Measurements from ENCODE around the gene MAP2K7.
"Not testable (repeated sequence)": the region's sequence is repeated elsewhere in the genome, so short reads cannot be mapped to it uniquely, and the experiment has no call there.

Gene MAP2K7

GRCh38 chr19:7903244-7904073 is at the start of gene MAP2K7:
Gene MAP2K7, plus strand, starts transcription at chr19:7903877. Its CDS starts 68 bp downstream, at chr19:7903945.
- peak; percentile 100 for DNase-seq (ENCODE audit: low spot score)
- peak; percentile 69 for TF ChIP-seq CTCF (IDR thresholded peaks at IDR 0.05; ENCODE audit: extremely low read depth, missing control alignments)

GRCh38 chr19:7855426-7856108 is 48.1 kb upstream of the MAP2K7 start:
- no peak for TF ChIP-seq CTCF (IDR thresholded peaks at IDR 0.05; ENCODE audit: extremely low read depth, missing control alignments)
- no peak for DNase-seq (ENCODE audit: low spot score)

GRCh38 chr19:7856109-7856591 is 47.5 kb upstream of the MAP2K7 start:
- no peak for DNase-seq (ENCODE audit: low spot score)
- TF ChIP-seq CTCF (IDR thresholded peaks at IDR 0.05; ENCODE audit: extremely low read depth, missing control alignments), result no peak

GRCh38 chr19:7856679-7857663 is 46.7 kb upstream of the MAP2K7 start:
- no peak for TF ChIP-seq CTCF (IDR thresholded peaks at IDR 0.05; ENCODE audit: extremely low read depth, missing control alignments)
- DNase-seq (ENCODE audit: low spot score), result no peak

GRCh38 chr19:7857727-7858108 is 46.0 kb upstream of the MAP2K7 start:
- no peak for TF ChIP-seq CTCF (IDR thresholded peaks at IDR 0.05; ENCODE audit: extremely low read depth, missing control alignments)
- DNase-seq (ENCODE audit: low spot score), result no peak

GRCh38 chr19:7858109-7858770 is 45.4 kb upstream of the MAP2K7 start:
- DNase-seq (ENCODE audit: low spot score), result no peak
- no peak for TF ChIP-seq CTCF (IDR thresholded peaks at IDR 0.05; ENCODE audit: extremely low read depth, missing control alignments)

- not testable (repeated sequence) for DNase-seq (ENCODE audit: low spot score)
Measured at GRCh38 chr19:7859087-7859486, 44.6 kb upstream of the MAP2K7 start.

All from GM20000 (cell line).